Measurements from ENCODE around the gene CD24. TPM values are rescaled to one million over a fixed set of nuclear protein-coding genes. Genes with fewer than 3 reads are reported as not detected.
A peak's percentile ranks its signal among the peaks of the same experiment; 100 is the strongest.

Gene CD24
- polyA plus RNA-seq, 3 donors = 902 to 1,282 (median 1,220) TPM

DNA sequence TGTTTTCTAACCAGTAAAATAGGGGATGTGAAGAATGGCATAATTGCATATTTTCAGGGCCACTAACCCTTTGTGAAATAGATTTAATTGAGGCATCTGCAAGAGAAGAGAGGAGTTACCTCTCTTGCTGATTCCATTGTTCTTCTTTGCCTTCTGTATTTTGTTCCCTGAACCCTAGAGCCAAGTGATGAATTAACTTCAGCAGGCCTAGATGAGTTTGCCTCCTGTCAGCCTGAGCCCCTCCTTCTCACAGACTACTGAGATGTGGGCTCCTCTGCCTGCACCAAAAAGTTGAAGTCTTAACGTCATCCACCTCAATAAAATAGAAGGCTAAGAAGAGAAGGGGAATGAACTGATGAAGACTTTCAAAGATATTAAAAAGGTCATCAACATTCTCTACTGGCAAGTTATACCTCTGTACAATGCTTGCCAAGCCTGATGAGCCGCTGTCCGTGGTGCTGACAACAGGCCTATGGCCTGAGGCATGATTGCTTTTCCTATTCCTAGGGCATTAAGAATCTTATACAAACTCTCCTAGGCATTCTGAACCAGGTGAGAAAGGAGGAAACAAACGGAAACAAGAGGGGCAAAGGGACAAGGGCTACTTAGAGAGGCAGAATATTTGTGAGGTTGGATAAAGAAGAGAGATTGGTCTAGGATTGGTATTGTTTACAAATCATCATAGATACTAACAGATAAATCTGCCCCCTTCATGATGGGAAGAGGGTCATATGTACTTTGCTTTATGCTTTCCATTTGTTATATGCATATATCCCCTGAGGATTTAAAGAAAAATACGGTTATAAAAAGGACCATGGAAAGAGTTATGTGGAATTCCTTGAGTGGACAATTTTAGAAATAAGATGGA is 46.8 kb downstream of the CD24 start:
- peak in 10 of 11 donors; percentile 46 to 79 (median 66) for DNase-seq (ENCODE audit: extremely low read depth in 1 of 11, low read depth in 9 of 11, low spot score in 4 of 11)

GRCh38 chr6:106925948-106926347 is 48.6 kb downstream of the CD24 start:
- DNase-seq (ENCODE audit: extremely low read depth in 1 of 11, low read depth in 9 of 11, low spot score in 4 of 11) = no peak

- no peak for DNase-seq (ENCODE audit: extremely low read depth in 1 of 11, low read depth in 9 of 11, low spot score in 4 of 11)
These were observed 49.6 kb downstream of the CD24 start for GRCh38 chr6:106924694-106925523.

GRCh38 chr6:106922626-106923025 is 51.9 kb downstream of the CD24 start:
- DNase-seq (ENCODE audit: extremely low read depth in 1 of 11, low read depth in 9 of 11, low spot score in 4 of 11) = no peak

Other genes with a start within 250 kb of the CD24 start
- gene MTRES1, start 53.5 kb upstream of the CD24 start, polyA plus RNA-seq (ENCODE audit: insufficient read length in 3 of 3) = 10 to 100 TPM; 38.3 to 53.1 (median 41.5) TPM
- gene BEND3, start 140.8 kb upstream of the CD24 start, polyA plus RNA-seq (ENCODE audit: insufficient read length in 3 of 3) = 10 to 100 TPM in 2 of 3 donors, 1 to 10 TPM in 1; 8.8 to 10.8 (median 10.2) TPM